Caco-2 (cell line): ENCODE results near the gene SMARCB1. TPM values are rescaled to one million over a fixed set of nuclear protein-coding genes. Genes with fewer than 3 reads are reported as not detected.

ENCODE experiments used
- BruUV-seq: library from RNA; stranded (reverse); fragments of 400-500 nt; replicated peaks from 2 replicates; lab custom pipeline; 2021; lab: Mats Ljungman, UMichigan
- CTCF ChIA-PET: fragments of 300-600 bp; sonication (Branson Sonifier 250); formaldehyde crosslinking; loops from one replicate; lab custom pipeline; 2022; ENCODE audit warnings: antibody characterized with exemption; lab: Charles Lee
- POLR2A ChIA-PET: fragments of 300-600 bp; sonication (Branson Sonifier 250); formaldehyde crosslinking; loops from one replicate; lab custom pipeline; 2022; ENCODE audit warnings: antibody characterized with exemption; lab: Charles Lee
- DNase-seq, 2 experiments: peaks; one replicate each; pipeline versions ENCODE4 v3.0.0 to v3.0.0-alpha.2; 2020 to 2022
- H3K27me3 ChIP-seq: replicated peaks from 2 replicates; pipeline ENCODE4 v1.6.0; 2011; ENCODE audit warnings: low read length; ENCODE audit not compliant: control insufficient read depth, insufficient read depth
- H3K36me3 ChIP-seq: 2 replicates; pipeline ENCODE4 v1.5.1; 2011; ENCODE audit warnings: low read length; ENCODE audit not compliant: control insufficient read depth, insufficient read depth
- H3K4me1 ChIP-seq: fragments of 250-450 bp; sonication (Bioruptor Pico); 2 replicates; pipeline ENCODE4 v1.5.1; 2020; ENCODE audit warnings: mild to moderate bottlenecking
- H3K4me3 ChIP-seq: 2 replicates; pipeline ENCODE4 v1.5.1; 2011; ENCODE audit warnings: low read depth, mild to moderate bottlenecking, control low read depth, low read length
- H3K9me3 ChIP-seq: fragments of 250-450 bp; sonication (Bioruptor Pico); 2 replicates; pipeline ENCODE4 v1.5.1; 2020; ENCODE audit warnings: mild to moderate bottlenecking, moderate library complexity
- H3K27ac Mint-ChIP-seq: one replicate; pipeline ENCODE4 v1.8.0; 2022; ENCODE audit warnings: mixed read lengths; ENCODE audit not compliant: unreplicated experiment
- H3K27me3 Mint-ChIP-seq: one replicate; pipeline ENCODE4 v1.8.0; 2022; ENCODE audit warnings: mixed read lengths; ENCODE audit not compliant: insufficient read depth, unreplicated experiment
- H3K36me3 Mint-ChIP-seq: one replicate; pipeline ENCODE4 v1.8.0; 2022; ENCODE audit warnings: mild to moderate bottlenecking, mixed read lengths; ENCODE audit not compliant: insufficient read depth, unreplicated experiment
- H3K4me1 Mint-ChIP-seq: one replicate; pipeline ENCODE4 v1.8.0; 2022; ENCODE audit warnings: low read depth, mixed read lengths; ENCODE audit not compliant: unreplicated experiment
- H3K4me3 Mint-ChIP-seq: one replicate; pipeline ENCODE4 v1.8.0; 2022; ENCODE audit warnings: mild to moderate bottlenecking, moderate library complexity, mixed read lengths; ENCODE audit not compliant: unreplicated experiment
- H3K9me3 Mint-ChIP-seq: one replicate; pipeline ENCODE4 v1.8.0; 2022; ENCODE audit warnings: mixed read lengths; ENCODE audit not compliant: unreplicated experiment
- intact Hi-C: fragments of 100-400 bp; cut with micrococcal nuclease; formaldehyde crosslinking; loops from one replicate; pipeline ENCODE4 v1.10.0; 2022; ENCODE audit not compliant: unreplicated experiment
- total RNA-seq: library from RNA; stranded (reverse); gene quantifications from 2 replicates; pipeline ENCODE4 v1.2.3, GENCODE V29; 2022
- TF ChIP-seq, protein P1 (sequence below), 2 experiments: fragments of 200-600 bp in 1 of 2; IDR thresholded peaks; 1 replicate in 1 of 2; 2 replicates in 1 of 2; pipeline versions ENCODE4 v1.5.1 to v1.8.0; 2011 to 2022; ENCODE audit warnings: antibody characterized with exemption in 1 of 2, control low read depth in 1 of 2, inconsistent platforms in 1 of 2, low read depth in 1 of 2, low read length in 1 of 2, mild to moderate bottlenecking in 1 of 2, moderate library complexity in 1 of 2; ENCODE audit not compliant: insufficient read depth in 1 of 2, severe bottlenecking in 1 of 2, unreplicated experiment in 1 of 2

SMARCB1 gene
- total RNA-seq, 1 experiment from 2014 or later = 157 TPM

DNA sequence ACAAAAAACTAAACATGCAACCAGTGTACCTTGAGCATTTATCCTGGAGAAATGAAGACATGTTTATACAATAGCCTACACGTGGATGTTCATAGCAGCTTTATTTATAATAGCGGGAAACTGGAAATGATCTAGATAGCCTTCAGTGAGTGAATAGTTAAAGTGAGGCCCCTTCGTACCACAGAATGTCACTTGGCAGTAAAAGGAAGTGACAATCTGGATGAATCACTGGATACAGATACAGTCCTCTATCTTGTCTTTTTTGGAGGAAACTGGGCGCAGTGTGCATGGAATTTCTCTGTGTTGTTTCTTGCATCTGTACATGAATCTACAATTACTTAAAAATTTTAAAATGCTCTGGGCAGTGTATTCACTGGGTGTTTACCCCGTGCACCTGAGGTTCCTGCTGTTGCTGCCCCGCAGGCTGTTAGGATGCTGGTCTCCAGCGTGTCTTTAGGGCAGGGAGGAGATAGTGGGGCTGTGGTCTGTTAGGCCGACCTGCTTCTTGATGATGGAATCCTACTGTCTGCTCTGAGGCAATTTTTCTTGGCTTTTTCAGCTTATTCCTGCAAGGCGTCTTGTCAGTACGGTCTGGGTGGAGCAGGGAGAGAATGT is 28.9 kb downstream of the SMARCB1 start:
- no peak overlapping the region for H3K27ac Mint-ChIP-seq
- H3K36me3 Mint-ChIP-seq = peaks cover 80% of the 10 kb centered on the region
- TF ChIP-seq, protein P1, sequence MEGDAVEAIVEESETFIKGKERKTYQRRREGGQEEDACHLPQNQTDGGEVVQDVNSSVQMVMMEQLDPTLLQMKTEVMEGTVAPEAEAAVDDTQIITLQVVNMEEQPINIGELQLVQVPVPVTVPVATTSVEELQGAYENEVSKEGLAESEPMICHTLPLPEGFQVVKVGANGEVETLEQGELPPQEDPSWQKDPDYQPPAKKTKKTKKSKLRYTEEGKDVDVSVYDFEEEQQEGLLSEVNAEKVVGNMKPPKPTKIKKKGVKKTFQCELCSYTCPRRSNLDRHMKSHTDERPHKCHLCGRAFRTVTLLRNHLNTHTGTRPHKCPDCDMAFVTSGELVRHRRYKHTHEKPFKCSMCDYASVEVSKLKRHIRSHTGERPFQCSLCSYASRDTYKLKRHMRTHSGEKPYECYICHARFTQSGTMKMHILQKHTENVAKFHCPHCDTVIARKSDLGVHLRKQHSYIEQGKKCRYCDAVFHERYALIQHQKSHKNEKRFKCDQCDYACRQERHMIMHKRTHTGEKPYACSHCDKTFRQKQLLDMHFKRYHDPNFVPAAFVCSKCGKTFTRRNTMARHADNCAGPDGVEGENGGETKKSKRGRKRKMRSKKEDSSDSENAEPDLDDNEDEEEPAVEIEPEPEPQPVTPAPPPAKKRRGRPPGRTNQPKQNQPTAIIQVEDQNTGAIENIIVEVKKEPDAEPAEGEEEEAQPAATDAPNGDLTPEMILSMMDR (IDR thresholded peaks at IDR 0.05; ENCODE audit: insufficient read depth in 1 of 2, low read depth in 1 of 2, low read length in 1 of 2, severe bottlenecking in 1 of 2, unreplicated experiment in 1 of 2) = no peak
- DNase-seq = no peak
- Histone ChIP-seq H3K4me3 (no peak overlapping the region), H3K27me3 (no peaks in the 10 kb centered on the region), H3K4me1 (no peaks in the 10 kb centered on the region), H3K36me3 (peaks cover 5% of the 10 kb centered on the region), H3K9me3 (no peaks in the 10 kb centered on the region)
- ChIA-PET CTCF (no interaction called here), POLR2A (no interaction called here)
- intact Hi-C loops = no loop called here
- no peak overlapping the region for H3K4me3 Mint-ChIP-seq
- H3K27me3 Mint-ChIP-seq = no peaks in the 10 kb centered on the region
- no peaks in the 10 kb centered on the region for H3K9me3 Mint-ChIP-seq
- no TSS peak for BruUV-seq
- no peaks in the 10 kb centered on the region for H3K4me1 Mint-ChIP-seq

DNA sequence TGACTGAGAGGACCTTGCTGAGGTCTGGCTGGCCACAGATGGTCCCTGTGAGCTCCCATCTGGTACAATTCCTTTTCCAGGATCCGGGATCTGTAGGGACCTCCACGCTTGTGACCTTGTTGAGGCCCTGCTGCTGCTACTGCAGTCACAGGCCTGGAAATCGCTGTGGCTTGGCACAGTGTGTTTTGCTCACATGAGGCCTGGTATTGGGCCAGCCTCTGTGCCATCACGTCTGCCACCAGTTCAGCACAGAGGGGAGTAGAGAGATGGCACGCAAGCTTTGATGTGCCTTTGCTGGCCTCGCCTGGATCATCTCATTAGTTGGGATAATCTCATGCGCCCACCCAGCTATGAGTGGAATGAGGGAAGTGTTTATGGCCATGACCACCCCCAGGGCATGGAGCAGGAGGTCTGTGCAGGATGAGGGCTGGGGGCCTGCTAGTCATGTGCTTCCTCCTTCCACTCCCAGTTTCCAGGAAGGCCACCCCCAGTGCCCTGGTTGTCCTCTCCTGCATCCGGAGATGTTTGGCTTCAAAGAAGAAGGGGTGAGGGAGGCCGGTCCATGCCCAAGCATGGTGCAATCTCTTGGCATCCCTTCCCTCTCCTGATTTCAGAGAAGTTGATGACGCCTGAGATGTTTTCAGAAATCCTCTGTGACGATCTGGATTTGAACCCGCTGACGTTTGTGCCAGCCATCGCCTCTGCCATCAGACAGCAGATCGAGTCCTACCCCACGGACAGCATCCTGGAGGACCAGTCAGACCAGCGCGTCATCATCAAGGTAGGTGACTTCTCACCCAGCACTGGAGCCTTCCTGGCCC is 29.6 kb downstream of the SMARCB1 start:
- H3K4me1 Mint-ChIP-seq = no peaks in the 10 kb centered on the region
- H3K27me3 ChIP-seq = no peaks in the 10 kb centered on the region
- peaks cover 5% of the 10 kb centered on the region for H3K36me3 ChIP-seq
- no TSS peak for BruUV-seq
- TF ChIP-seq, protein P1 (IDR thresholded peaks at IDR 0.05; ENCODE audit: insufficient read depth in 1 of 2, low read depth in 1 of 2, low read length in 1 of 2, severe bottlenecking in 1 of 2, unreplicated experiment in 1 of 2) = no peak
- H3K4me1 ChIP-seq = no peaks in the 10 kb centered on the region
- intact Hi-C loops = no loop called here
- no peak overlapping the region for H3K4me3 ChIP-seq
- POLR2A ChIA-PET = no interaction called here
- H3K36me3 Mint-ChIP-seq = peaks cover 77% of the 10 kb centered on the region
- no peaks in the 10 kb centered on the region for H3K9me3 ChIP-seq
- H3K27me3 Mint-ChIP-seq = no peaks in the 10 kb centered on the region
- DNase-seq = no peak
- H3K27ac Mint-ChIP-seq = no peak overlapping the region
- H3K9me3 Mint-ChIP-seq = no peaks in the 10 kb centered on the region
- H3K4me3 Mint-ChIP-seq = no peak overlapping the region
- CTCF ChIA-PET = no interaction called here

DNA sequence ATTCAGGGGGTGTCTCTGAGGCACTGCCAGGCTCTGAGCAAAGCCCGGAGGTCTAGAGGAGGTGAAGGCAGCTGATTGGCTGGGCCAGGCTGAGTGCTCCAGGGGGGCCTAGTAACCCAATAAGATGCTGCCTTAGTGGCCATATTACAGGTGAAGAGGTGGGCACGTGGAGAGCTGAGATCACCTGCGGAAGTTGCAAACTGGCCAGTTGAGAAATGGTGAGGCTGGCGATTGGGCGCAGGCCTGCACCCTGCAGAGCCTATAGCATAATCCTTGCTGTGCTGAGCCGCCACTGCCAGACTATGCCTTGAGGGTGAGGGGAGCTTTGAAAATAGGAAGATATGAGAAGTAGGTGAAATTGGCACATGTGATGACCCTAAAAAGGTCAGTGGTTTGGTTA is 30.4 kb downstream of the SMARCB1 start:
- CTCF ChIA-PET = no interaction called here
- no peaks in the 10 kb centered on the region for H3K9me3 Mint-ChIP-seq
- BruUV-seq = no TSS peak
- H3K4me1 ChIP-seq = no peaks in the 10 kb centered on the region
- intact Hi-C loops = no loop called here
- no peak overlapping the region for H3K27ac Mint-ChIP-seq
- H3K36me3 Mint-ChIP-seq = peaks cover 72% of the 10 kb centered on the region
- no peaks in the 10 kb centered on the region for H3K9me3 ChIP-seq
- H3K36me3 ChIP-seq = peaks cover 5% of the 10 kb centered on the region
- H3K4me3 ChIP-seq = no peak overlapping the region
- no peak for DNase-seq
- no peaks in the 10 kb centered on the region for H3K27me3 Mint-ChIP-seq
- H3K4me1 Mint-ChIP-seq = no peaks in the 10 kb centered on the region
- TF ChIP-seq, protein P1 (IDR thresholded peaks at IDR 0.05; ENCODE audit: insufficient read depth in 1 of 2, low read depth in 1 of 2, low read length in 1 of 2, severe bottlenecking in 1 of 2, unreplicated experiment in 1 of 2) = no peak
- H3K27me3 ChIP-seq = no peaks in the 10 kb centered on the region
- POLR2A ChIA-PET = no interaction called here
- H3K4me3 Mint-ChIP-seq = no peak overlapping the region
